K562 (cell line): Measurements from ENCODE around the gene MALAT1. TPM values are rescaled to one million over a fixed set of nuclear protein-coding genes. Genes with fewer than 3 reads are reported as not detected.

Experiments used
- ASH1L ChIP-seq: fragments of 450-650 bp; IDR thresholded peaks from 2 replicates; pipeline ENCODE4 v1.6.1; 2018; ENCODE audit warnings: borderline replicate concordance, mild to moderate bottlenecking, low read depth; ENCODE audit not compliant: partially characterized antibody
- BRD9 ChIP-seq: fragments of 450-650 bp; IDR thresholded peaks from 2 replicates; pipeline ENCODE4 v1.6.1; 2018; ENCODE audit warnings: low read depth; ENCODE audit not compliant: partially characterized antibody
- CHD1 ChIP-seq: fragments of 200-600 bp; sonication (generic); IDR thresholded peaks from one replicate; pipeline ENCODE4 v1.6.1; 2012; ENCODE audit warnings: mild to moderate bottlenecking, moderate library complexity, low read length, inconsistent platforms
- DMBX1 ChIP-seq: fragments of 250-450 bp; sonication (Bioruptor Pico); IDR thresholded peaks from 2 replicates; pipeline ENCODE4 v1.8.0; 2022; ENCODE audit warnings: inconsistent platforms, mild to moderate bottlenecking, moderate library complexity, borderline replicate concordance
- E2F3 ChIP-seq: fragments of 250-450 bp; sonication (Bioruptor Pico); IDR thresholded peaks from 2 replicates; pipeline ENCODE4 v1.4.0; 2020; ENCODE audit warnings: mild to moderate bottlenecking
- ELK1 ChIP-seq: sonication (generic); formaldehyde crosslinking; IDR thresholded peaks from 2 replicates; pipeline ENCODE4 v1.8.1; 2022; ENCODE audit warnings: missing genetic modification reagents
- FOSL1 ChIP-seq: fragments of 200-800 bp; sonication (Bioruptor generic); conservative IDR thresholded peaks from 2 replicates; pipeline ENCODE4 v1.6.1; 2016; ENCODE audit warnings: missing genetic modification characterization, missing compliant biosample characterization
- HLTF ChIP-seq: fragments of 450-650 bp; IDR thresholded peaks from 2 replicates; pipeline ENCODE4 v1.6.1; 2016
- MAZ ChIP-seq, 2 experiments: fragments of 450-650 bp in 1 of 2; sonication (generic) in 1 of 2; formaldehyde crosslinking; IDR thresholded peaks in 1 of 2; conservative IDR thresholded peaks in 1 of 2; 2 replicates each; pipeline versions ENCODE4 v1.4.0 to v1.5.0; 2020; ENCODE audit warnings: mild to moderate bottlenecking in 1 of 2, missing genetic modification reagents in 1 of 2
- MYBL2 ChIP-seq, 2 experiments: fragments of 450-650 bp in 1 of 2; sonication (generic) in 1 of 2; formaldehyde crosslinking in 1 of 2; IDR thresholded peaks; 2 replicates each; pipeline versions ENCODE4 v1.6.1 to v1.8.1; 2017 to 2022; ENCODE audit warnings: borderline replicate concordance in 1 of 2, inconsistent platforms in 1 of 2, low read depth in 1 of 2, mild to moderate bottlenecking in 1 of 2, missing genetic modification reagents in 1 of 2, moderate library complexity in 1 of 2
- NFE2L1 ChIP-seq: fragments of 450-650 bp; IDR thresholded peaks from 2 replicates; pipeline ENCODE4 v1.6.1; 2016; ENCODE audit warnings: missing genetic modification characterization, low read depth, mild to moderate bottlenecking, missing compliant biosample characterization, moderate library complexity, borderline replicate concordance
- POLR2B ChIP-seq: fragments of 450-650 bp; IDR thresholded peaks from 2 replicates; pipeline ENCODE4 v1.6.1; 2018; ENCODE audit warnings: low read depth; ENCODE audit not compliant: partially characterized antibody
- RBFOX2 ChIP-seq: fragments of 200-400 bp; formaldehyde crosslinking; IDR thresholded peaks from 2 replicates; pipeline ENCODE4 v1.6.1; 2017; ENCODE audit warnings: low read depth, mild to moderate bottlenecking, low read length, moderate library complexity
- RUNX1 ChIP-seq: sonication (generic); IDR thresholded peaks from 2 replicates; pipeline ENCODE4 v1.6.1; 2016; ENCODE audit warnings: antibody characterized with exemption, low read depth
- SRSF9 ChIP-seq: fragments of 200-400 bp; formaldehyde crosslinking; IDR thresholded peaks from 2 replicates; pipeline ENCODE4 v1.6.1; 2017; ENCODE audit warnings: low read depth, low read length, borderline replicate concordance
- ZBED1 ChIP-seq: IDR thresholded peaks from 2 replicates; pipeline ENCODE4 v1.6.1; 2014
- ZNF280A ChIP-seq: fragments of 450-650 bp; IDR thresholded peaks from 2 replicates; pipeline ENCODE4 v1.6.1; 2018; ENCODE audit warnings: mild to moderate bottlenecking, low read depth; ENCODE audit not compliant: partially characterized antibody
- ZNF57 ChIP-seq: fragments of 450-650 bp; formaldehyde crosslinking; IDR thresholded peaks from 2 replicates; pipeline ENCODE4 v1.4.0; 2020; ENCODE audit warnings: mild to moderate bottlenecking, moderate library complexity
- polyA plus RNA-seq, 8 experiments: library from polyadenylated mRNA; depleted of rRNA in 4 of 8; stranded (reverse) in 5 of 8; unstranded in 3 of 8; fragments of >200 nt; fragmentation: Nextera tagmentation in 2 of 8; fragmentation: Illumina TruSeq in 1 of 8; extraction: Ambion mirVana in 2 of 8; extraction: Trizol in 1 of 8; gene quantifications; 2 replicates each; pipeline versions ENCODE4 v1.2.1 to v1.2.3, GENCODE V29; 2011 to 2014; ENCODE audit warnings: inconsistent platforms in 1 of 8, missing spikeins in 1 of 8
- total RNA-seq, 7 experiments: library from RNA; depleted of rRNA in 6 of 7; stranded (reverse); fragments of >200 nt in 6 of 7; fragmentation: Illumina TruSeq in 2 of 7; extraction: Trizol in 2 of 7; gene quantifications; 2 replicates each; pipeline versions ENCODE4 v1.2.1 to v1.2.3, GENCODE V29; 2011 to 2021; ENCODE audit warnings: low replicate concordance in 1 of 7
- TF ChIP-seq, protein P1 (sequence below): sonication (generic); formaldehyde crosslinking; IDR thresholded peaks from 2 replicates; pipeline ENCODE4 v1.8.0; 2022; ENCODE audit warnings: mild to moderate bottlenecking, missing genetic modification reagents, borderline replicate concordance

MALAT1 gene
- total and polyA plus RNA-seq, 9 of the 15 experiments (the other 6 are each of a cell fraction or from before 2014, with no cell fraction given): 363 to 8,715 (median 2,351) TPM

- TF ChIP-seq MAZ (CRISPR knock-in tag; conservative IDR thresholded peaks at IDR 0.05 in 1 of 2, IDR thresholded peaks at IDR 0.05 in 1 of 2) (no peak), POLR2B (no peak), CHD1 (peak; percentile 93), MYBL2 (IDR thresholded peaks at IDR 0.05; ENCODE audit: low read depth) (no peak; the same call in 1 of the 2 replicates), MYBL2 (CRISPR knock-in tag; IDR thresholded peaks at IDR 0.05; ENCODE audit: borderline replicate concordance) (no peak), ZNF280A (no peak), ZNF57 (CRISPR knock-in tag) (no peak), ZBED1 (no peak), RUNX1 (no peak), RBFOX2 (peak; percentile 61), HLTF (no peak), BRD9 (peak; percentile 85), NFE2L1 (tag) (no peak), E2F3 (CRISPR knock-in tag) (no peak), ASH1L (no peak), SRSF9 (no peak), ELK1 (CRISPR knock-in tag) (no peak), FOSL1 (tag) (no peak), DMBX1 (CRISPR knock-in tag) (no peak)
- TF ChIP-seq, protein P1, sequence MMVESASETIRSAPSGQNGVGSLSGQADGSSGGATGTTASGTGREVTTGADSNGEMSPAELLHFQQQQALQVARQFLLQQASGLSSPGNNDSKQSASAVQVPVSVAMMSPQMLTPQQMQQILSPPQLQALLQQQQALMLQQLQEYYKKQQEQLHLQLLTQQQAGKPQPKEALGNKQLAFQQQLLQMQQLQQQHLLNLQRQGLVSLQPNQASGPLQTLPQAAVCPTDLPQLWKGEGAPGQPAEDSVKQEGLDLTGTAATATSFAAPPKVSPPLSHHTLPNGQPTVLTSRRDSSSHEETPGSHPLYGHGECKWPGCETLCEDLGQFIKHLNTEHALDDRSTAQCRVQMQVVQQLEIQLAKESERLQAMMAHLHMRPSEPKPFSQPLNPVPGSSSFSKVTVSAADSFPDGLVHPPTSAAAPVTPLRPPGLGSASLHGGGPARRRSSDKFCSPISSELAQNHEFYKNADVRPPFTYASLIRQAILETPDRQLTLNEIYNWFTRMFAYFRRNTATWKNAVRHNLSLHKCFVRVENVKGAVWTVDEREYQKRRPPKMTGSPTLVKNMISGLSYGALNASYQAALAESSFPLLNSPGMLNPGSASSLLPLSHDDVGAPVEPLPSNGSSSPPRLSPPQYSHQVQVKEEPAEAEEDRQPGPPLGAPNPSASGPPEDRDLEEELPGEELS (CRISPR knock-in tag): no peak
Measured at GRCh38 chr11:65498042-65498726, 661 bp upstream of the MALAT1 start (continued).
